Measurements from ENCODE around the gene ATP5F1E. TPM values are rescaled to one million over a fixed set of nuclear protein-coding genes. Genes with fewer than 3 reads are reported as not detected.

ATP5F1E gene
- total and polyA plus RNA-seq, 9 of the 15 experiments (the other 6 are each of a cell fraction or from before 2014, with no cell fraction given): 60.3 to 162 (median 113) TPM

GRCh38 chr20:59031564-59032022 is 542 bp downstream of the ATP5F1E start (continued):
- TF ChIP-seq ARID4B (CRISPR knock-in tag; IDR thresholded peaks at IDR 0.05) (no peak), HOMEZ (CRISPR knock-in tag; IDR thresholded peaks at IDR 0.05) (no peak), ARID3B (CRISPR knock-in tag; IDR thresholded peaks at IDR 0.05; ENCODE audit: borderline replicate concordance) (no peak), ZC3H11A (IDR thresholded peaks at IDR 0.05; ENCODE audit: low read depth, low read length) (no peak), ZNF12 (CRISPR knock-in tag; IDR thresholded peaks at IDR 0.05) (0 out of 2 replicates have a peak, but pooled peaks have one; percentile 29), ZFP1 (CRISPR knock-in tag; IDR thresholded peaks at IDR 0.05) (0 out of 2 replicates have a peak, but pooled peaks have one; percentile 72), MED1 (CRISPR knock-in tag; IDR thresholded peaks at IDR 0.05; ENCODE audit: borderline replicate concordance) (0 out of 2 replicates have a peak, but pooled peaks have one; percentile 24), ZNF77 (CRISPR knock-in tag; IDR thresholded peaks at IDR 0.05) (0 out of 2 replicates have a peak, but pooled peaks have one; percentile 81), MTF1 (CRISPR knock-in tag; IDR thresholded peaks at IDR 0.05; ENCODE audit: borderline replicate concordance) (0 out of 2 replicates have a peak, but pooled peaks have one; percentile 83), FOSL1 (tag; conservative IDR thresholded peaks at IDR 0.05) (no peak), TBL1XR1 (IDR thresholded peaks at IDR 0.05; ENCODE audit: low read length in 2 of 2) (no peak), VEZF1 (CRISPR knock-in tag; IDR thresholded peaks at IDR 0.05) (no peak), RFX5 (IDR thresholded peaks at IDR 0.05; ENCODE audit: low read depth, low read length) (no peak), STAT5A (IDR thresholded peaks at IDR 0.05; ENCODE audit: borderline replicate concordance, low read length) (no peak), POLR2AphosphoS2 (IDR thresholded peaks at IDR 0.05; ENCODE audit: low read length) (no peak), HMG20B (CRISPR knock-in tag; IDR thresholded peaks at IDR 0.05) (0 out of 2 replicates have a peak, but pooled peaks have one; percentile 81), TCF3 (CRISPR knock-in tag; IDR thresholded peaks at IDR 0.05) (no peak), DPF2 (IDR thresholded peaks at IDR 0.05) (no peak)
- TF ChIP-seq, protein P1, sequence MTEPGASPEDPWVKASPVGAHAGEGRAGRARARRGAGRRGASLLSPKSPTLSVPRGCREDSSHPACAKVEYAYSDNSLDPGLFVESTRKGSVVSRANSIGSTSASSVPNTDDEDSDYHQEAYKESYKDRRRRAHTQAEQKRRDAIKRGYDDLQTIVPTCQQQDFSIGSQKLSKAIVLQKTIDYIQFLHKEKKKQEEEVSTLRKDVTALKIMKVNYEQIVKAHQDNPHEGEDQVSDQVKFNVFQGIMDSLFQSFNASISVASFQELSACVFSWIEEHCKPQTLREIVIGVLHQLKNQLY (CRISPR knock-in tag; conservative IDR thresholded peaks at IDR 0.05): peak in 1 of 2 experiments; percentile 52; a peak in 1 of 4 replicates
